Stimulated activated naive CD8-positive, alpha-beta T cell treated with anti-CD3 and anti-CD28 coated beads, Interleukin-15, Interleukin-2, amounts not matched to agents 100 ng/mL and 50 ng/mL, for 24 hours (primary cell): ENCODE measurements around the gene SP3.

Experiments used
- H3K27ac Mint-ChIP-seq: one replicate; pipeline ENCODE4 v1.8.0; 2021; ENCODE audit warnings: mild to moderate bottlenecking, mixed read lengths
- H3K27me3 Mint-ChIP-seq: one replicate; pipeline ENCODE4 v1.8.0; 2021; ENCODE audit warnings: mixed read lengths
- H3K36me3 Mint-ChIP-seq: one replicate; pipeline ENCODE4 v1.8.0; 2021; ENCODE audit warnings: low read depth, mixed read lengths
- H3K4me1 Mint-ChIP-seq: one replicate; pipeline ENCODE4 v1.8.0; 2021; ENCODE audit warnings: low read depth, mixed read lengths
- H3K4me3 Mint-ChIP-seq: one replicate; pipeline ENCODE4 v1.8.0; 2021; ENCODE audit warnings: mild to moderate bottlenecking, mixed read lengths
- H3K9me3 Mint-ChIP-seq: one replicate; pipeline ENCODE4 v1.8.0; 2021; ENCODE audit warnings: mixed read lengths

SP3 gene

DNA sequence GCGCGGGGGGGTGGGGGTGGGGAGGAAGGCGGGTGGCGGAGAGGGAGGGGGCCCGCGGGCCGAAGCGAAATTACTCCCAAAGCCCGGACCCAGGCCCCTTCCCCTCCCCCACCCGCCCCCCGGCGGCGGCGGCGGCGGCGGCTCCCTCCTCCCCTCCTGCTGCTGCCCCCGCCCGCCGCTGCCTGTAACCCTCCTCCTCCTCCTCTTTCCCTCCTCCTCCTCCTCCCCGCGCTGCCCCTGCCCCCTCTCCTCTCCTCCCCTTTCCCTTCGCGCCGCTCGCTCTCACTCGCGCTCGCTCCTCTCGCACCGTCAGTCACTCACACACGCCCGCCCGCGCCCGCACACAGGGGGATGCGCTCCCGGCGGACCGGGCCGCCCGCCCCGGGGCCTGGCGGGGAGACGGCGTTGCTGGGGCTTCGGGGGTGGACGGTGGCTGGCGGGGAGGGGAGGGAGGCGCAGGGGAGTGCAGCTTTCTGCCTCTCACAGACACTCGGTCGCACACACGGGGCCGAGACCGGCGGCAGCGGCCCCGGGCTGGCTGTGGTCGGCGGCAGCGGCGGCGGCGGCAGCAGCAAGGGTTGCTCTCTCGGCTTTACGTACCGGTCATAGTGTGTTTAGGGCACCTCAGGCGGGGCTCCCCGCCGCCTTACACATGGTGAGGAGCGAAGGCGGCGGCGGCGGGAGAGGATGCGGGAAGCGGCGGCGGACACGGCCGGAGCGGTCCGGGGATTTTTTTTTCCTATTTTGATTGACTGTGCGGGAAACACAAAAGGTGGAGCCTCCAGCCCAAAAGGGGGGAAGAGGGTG lies 405 bp downstream of the SP3 start:
- Mint-ChIP-seq H3K4me3 (peak overlapping the region; percentile 94), H3K9me3 (no peaks in the 10 kb centered on the region), H3K27me3 (no peaks in the 10 kb centered on the region), H3K27ac (peak overlapping the region; percentile 98), H3K4me1 (peaks cover 46% of the 10 kb centered on the region), H3K36me3 (peaks cover 33% of the 10 kb centered on the region)

DNA sequence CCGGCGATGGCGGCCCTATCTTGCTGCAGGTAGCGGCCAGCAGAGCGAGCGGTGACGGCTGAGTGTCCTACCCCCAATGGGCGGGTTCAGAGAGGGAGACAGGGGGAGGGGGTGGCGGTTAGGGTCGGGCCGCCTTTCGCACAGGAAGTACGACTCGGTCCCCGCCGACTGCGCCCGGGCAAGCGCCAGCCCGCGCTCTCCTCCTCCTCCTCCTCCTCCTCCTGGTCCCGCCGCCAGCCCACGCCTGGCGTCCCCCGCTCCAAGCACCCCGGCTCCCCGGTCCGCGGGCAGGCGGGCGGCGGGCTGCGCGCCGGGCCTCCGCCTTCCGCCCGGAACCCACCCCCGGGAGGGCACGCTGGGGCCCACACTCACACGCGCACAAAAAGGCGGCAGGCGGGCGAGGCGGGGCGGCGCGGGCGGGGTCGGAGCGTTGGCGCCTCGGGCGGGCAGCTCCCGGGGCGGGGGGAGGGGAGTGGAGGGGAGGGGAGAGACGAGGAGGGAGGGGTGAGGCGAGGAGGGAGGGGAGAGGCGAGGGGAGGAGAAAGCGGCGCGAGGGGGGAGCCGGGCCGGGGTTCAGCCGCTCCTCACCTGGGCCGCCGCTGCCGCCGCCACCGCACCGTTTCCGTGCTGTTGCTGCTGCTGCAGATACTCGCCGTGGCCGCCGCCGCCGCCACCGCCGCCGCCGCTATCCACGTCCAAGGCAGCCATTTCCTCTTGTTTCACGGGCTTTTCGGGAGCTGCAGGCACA lies 1.2 kb downstream of the SP3 start:
- Mint-ChIP-seq H3K27ac (peak overlapping the region; percentile 67), H3K27me3 (no peaks in the 10 kb centered on the region), H3K4me1 (peaks cover 53% of the 10 kb centered on the region), H3K36me3 (peaks cover 39% of the 10 kb centered on the region), H3K4me3 (peak overlapping the region; percentile 94), H3K9me3 (no peaks in the 10 kb centered on the region)

DNA sequence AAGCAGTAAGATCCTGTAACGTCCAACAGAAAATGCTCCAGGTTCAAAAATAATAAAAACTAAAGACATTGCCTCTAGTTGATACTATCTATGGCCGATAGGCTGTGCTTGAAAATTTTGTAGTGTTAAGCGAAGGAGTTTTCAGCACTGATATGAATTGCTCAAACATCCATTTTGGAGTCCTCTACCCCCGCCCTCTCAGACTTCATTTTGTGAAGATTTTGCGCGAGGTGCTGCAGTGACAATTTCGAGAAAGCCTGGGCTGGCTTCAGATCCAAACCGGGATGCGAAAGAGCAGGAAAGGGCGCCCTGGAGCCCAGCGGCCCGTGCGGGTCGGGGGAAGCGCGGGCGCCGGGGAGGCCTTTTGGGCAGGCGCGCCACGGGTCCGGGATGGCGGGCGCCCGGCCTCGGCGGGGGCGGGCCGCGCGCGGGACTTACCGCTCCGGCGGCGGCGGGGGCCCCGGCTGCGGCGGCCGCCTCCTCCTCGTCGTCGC lies 1.8 kb downstream of the SP3 start:
- H3K4me1 Mint-ChIP-seq = peaks cover 60% of the 10 kb centered on the region
- H3K27me3 Mint-ChIP-seq = no peaks in the 10 kb centered on the region
- H3K9me3 Mint-ChIP-seq = no peaks in the 10 kb centered on the region
- H3K27ac Mint-ChIP-seq = peak overlapping the region; percentile 91
- H3K36me3 Mint-ChIP-seq = peaks cover 45% of the 10 kb centered on the region
- H3K4me3 Mint-ChIP-seq = peak overlapping the region; percentile 92

GRCh38 chr2:173962583-173963110 lies 2.5 kb downstream of the SP3 start:
- no peaks in the 10 kb centered on the region for H3K27me3 Mint-ChIP-seq
- H3K27ac Mint-ChIP-seq = peak overlapping the region; percentile 91
- peaks cover 66% of the 10 kb centered on the region for H3K4me1 Mint-ChIP-seq
- H3K36me3 Mint-ChIP-seq = peaks cover 48% of the 10 kb centered on the region
- no peaks in the 10 kb centered on the region for H3K9me3 Mint-ChIP-seq
- H3K4me3 Mint-ChIP-seq = peak overlapping the region; percentile 92

DNA sequence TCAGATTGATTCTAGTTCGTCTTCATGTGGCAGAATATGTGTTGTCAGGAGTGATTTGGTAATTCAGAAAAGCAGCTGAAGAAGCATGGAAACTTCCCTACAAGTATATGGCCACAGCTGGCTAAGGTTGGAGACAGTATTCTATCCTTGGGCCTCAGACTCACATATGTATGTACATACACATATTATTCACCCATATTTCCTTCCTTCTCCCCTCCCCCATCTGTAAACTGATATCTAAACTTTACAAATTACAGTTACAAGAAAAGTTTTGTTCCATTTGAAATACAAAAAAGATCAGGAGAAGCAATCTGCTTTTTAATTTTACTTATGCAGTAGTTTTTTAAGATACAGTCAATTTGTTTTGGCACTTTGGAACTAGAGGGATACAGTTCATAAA lies 3.1 kb downstream of the SP3 start:
- Mint-ChIP-seq H3K4me3 (peak overlapping the region; percentile 92), H3K4me1 (peaks cover 70% of the 10 kb centered on the region), H3K9me3 (no peaks in the 10 kb centered on the region), H3K36me3 (peaks cover 54% of the 10 kb centered on the region), H3K27me3 (no peaks in the 10 kb centered on the region), H3K27ac (peak overlapping the region; percentile 90)

- H3K4me1 Mint-ChIP-seq = peaks cover 70% of the 10 kb centered on the region
- no peaks in the 10 kb centered on the region for H3K27me3 Mint-ChIP-seq
- H3K27ac Mint-ChIP-seq = peak overlapping the region; percentile 83
- H3K36me3 Mint-ChIP-seq = peaks cover 60% of the 10 kb centered on the region
- peak overlapping the region; percentile 92 for H3K4me3 Mint-ChIP-seq
- H3K9me3 Mint-ChIP-seq = no peaks in the 10 kb centered on the region
Measured at GRCh38 chr2:173961346-173961705, 3.8 kb downstream of the SP3 start.

DNA sequence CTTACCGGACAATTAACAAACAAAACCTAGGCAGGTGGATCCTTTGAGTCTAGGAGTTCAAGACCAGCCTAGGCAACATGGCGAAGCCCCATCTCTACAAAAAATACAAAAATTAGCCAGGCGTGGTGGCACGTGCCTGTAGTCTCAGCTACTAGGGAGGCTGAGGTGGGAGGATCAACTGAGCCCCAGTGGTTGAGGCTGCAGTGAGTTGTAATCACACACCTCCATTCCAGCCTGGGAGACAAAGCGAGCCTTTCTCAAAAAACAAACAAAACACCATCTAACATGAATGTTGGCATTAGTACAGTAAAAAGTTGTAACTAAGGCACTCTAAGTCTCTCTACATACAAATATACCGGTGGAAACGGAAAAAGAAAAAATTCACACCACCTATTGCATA lies 5.3 kb downstream of the SP3 start:
- H3K4me1 Mint-ChIP-seq = peaks cover 77% of the 10 kb centered on the region
- H3K27me3 Mint-ChIP-seq = no peaks in the 10 kb centered on the region
- peak overlapping the region; percentile 71 for H3K27ac Mint-ChIP-seq
- peaks cover 74% of the 10 kb centered on the region for H3K36me3 Mint-ChIP-seq
- H3K4me3 Mint-ChIP-seq = peak overlapping the region; percentile 92
- no peaks in the 10 kb centered on the region for H3K9me3 Mint-ChIP-seq

DNA sequence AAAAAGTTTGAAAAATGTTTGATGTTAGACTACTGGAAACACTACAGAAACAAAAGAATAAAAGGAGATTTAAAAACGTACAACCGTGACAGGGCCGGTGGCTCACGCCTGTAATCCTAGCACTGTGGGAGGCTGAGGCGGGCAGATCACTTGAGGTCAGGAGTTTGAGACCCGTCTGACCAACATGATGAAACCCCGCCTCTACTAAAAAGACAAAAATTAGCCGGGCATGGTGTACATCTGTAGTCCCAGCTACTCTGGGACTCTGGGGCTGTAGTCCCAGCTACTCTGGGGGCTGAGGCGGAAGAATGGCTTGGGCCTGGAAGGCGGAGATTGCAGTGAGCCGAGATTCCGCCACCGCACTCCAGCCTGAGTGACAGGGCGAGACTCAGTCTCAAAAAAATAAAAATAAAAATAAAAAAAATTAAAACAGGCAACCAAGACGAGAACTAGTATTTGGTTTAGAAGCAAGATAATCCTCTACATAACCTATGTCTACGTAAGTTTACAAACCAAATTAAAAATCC lies 5.8 kb downstream of the SP3 start:
- peak overlapping the region; percentile 83 for H3K27ac Mint-ChIP-seq
- H3K4me1 Mint-ChIP-seq = peaks cover 82% of the 10 kb centered on the region
- H3K4me3 Mint-ChIP-seq = peak overlapping the region; percentile 92
- no peaks in the 10 kb centered on the region for H3K9me3 Mint-ChIP-seq
- H3K27me3 Mint-ChIP-seq = no peaks in the 10 kb centered on the region
- peaks cover 79% of the 10 kb centered on the region for H3K36me3 Mint-ChIP-seq

GRCh38 chr2:173958198-173958846 lies 6.9 kb downstream of the SP3 start:
- Mint-ChIP-seq H3K4me1 (peaks cover 91% of the 10 kb centered on the region), H3K36me3 (peaks cover 86% of the 10 kb centered on the region), H3K27ac (peak overlapping the region; percentile 65), H3K4me3 (peak overlapping the region; percentile 55), H3K27me3 (no peaks in the 10 kb centered on the region), H3K9me3 (no peaks in the 10 kb centered on the region)

DNA sequence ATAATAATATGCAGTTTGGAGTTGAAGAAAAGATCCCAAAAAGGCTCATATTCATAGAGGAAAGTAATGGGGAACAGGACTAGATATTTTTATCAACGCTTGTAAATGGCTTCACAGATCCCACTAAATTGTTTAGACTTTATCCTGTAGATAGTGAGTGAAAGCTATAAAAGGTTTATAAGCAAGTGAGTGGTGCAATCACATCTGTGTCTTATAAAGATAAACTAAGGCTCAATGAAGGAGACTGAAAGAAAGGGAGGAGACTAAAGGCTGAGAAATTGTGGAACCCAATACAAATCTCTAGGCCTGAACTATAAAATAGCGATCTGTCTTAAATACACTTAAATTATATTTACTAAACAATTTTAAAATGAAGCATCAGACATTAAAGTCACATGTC lies 7.7 kb downstream of the SP3 start:
- H3K9me3 Mint-ChIP-seq = no peaks in the 10 kb centered on the region
- H3K4me1 Mint-ChIP-seq = peaks cover 97% of the 10 kb centered on the region
- H3K27me3 Mint-ChIP-seq = no peaks in the 10 kb centered on the region
- H3K36me3 Mint-ChIP-seq = peaks cover 86% of the 10 kb centered on the region
- peak overlapping the region; percentile 63 for H3K27ac Mint-ChIP-seq
- H3K4me3 Mint-ChIP-seq = peak overlapping the region; percentile 2

GRCh38 chr2:173956454-173956853 lies 8.7 kb downstream of the SP3 start:
- Mint-ChIP-seq H3K27ac (no peak overlapping the region), H3K36me3 (peaks cover 86% of the 10 kb centered on the region), H3K27me3 (no peaks in the 10 kb centered on the region), H3K9me3 (no peaks in the 10 kb centered on the region), H3K4me1 (peaks cover 97% of the 10 kb centered on the region), H3K4me3 (no peak overlapping the region)

DNA sequence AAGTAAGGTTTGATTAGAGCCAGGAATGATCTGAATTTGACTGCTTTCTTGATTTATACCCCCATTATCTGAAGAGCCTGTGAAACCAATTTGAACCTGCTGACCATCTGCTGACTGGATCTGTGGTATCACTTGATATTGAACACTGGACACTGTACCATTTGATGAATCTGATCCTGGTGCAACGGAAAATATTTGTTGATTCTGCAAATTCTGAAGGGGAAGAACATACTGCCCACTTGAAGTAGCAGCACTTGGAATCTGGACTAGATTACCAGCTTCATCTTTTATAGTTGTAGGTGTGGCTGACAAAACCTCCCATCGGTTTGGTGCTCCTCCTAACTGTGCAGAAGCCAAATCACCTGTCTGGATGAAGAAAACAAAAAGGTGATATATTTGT lies 9.3 kb downstream of the SP3 start:
- Mint-ChIP-seq H3K4me3 (no peak overlapping the region), H3K9me3 (no peaks in the 10 kb centered on the region), H3K4me1 (peaks cover 97% of the 10 kb centered on the region), H3K27me3 (no peaks in the 10 kb centered on the region), H3K27ac (no peak overlapping the region), H3K36me3 (peaks cover 86% of the 10 kb centered on the region)

GRCh38 chr2:173955004-173955403 lies 10.2 kb downstream of the SP3 start:
- Mint-ChIP-seq H3K4me3 (no peak overlapping the region), H3K27ac (no peak overlapping the region), H3K4me1 (peaks cover 97% of the 10 kb centered on the region), H3K27me3 (no peaks in the 10 kb centered on the region), H3K36me3 (peaks cover 88% of the 10 kb centered on the region), H3K9me3 (no peaks in the 10 kb centered on the region)

GRCh38 chr2:173953047-173953424 lies 12.1 kb downstream of the SP3 start:
- Mint-ChIP-seq H3K9me3 (no peaks in the 10 kb centered on the region), H3K4me3 (no peak overlapping the region), H3K27ac (peak overlapping the region; percentile 38), H3K4me1 (peaks cover 95% of the 10 kb centered on the region), H3K27me3 (no peaks in the 10 kb centered on the region), H3K36me3 (peaks cover 80% of the 10 kb centered on the region)
